BLaER1 treated with 17β-estradiol and CSF1 and Interleukin-3, amounts not matched to agents 10 nM and 100 nM (cell line): Measurements from ENCODE around the gene APBB2.

Experiments
- H3K27ac ChIP-seq, 11 experiments: shearing (Covaris generic); formaldehyde crosslinking; 2 replicates each; pipeline ENCODE4 v1.8.1; 2022
- H3K27me3 ChIP-seq, 11 experiments: shearing (Covaris generic); formaldehyde crosslinking; 2 replicates each; pipeline ENCODE4 v1.8.1; 2022
- H3K36me3 ChIP-seq, 11 experiments: shearing (Covaris generic); formaldehyde crosslinking; 2 replicates each; pipeline ENCODE4 v1.8.1; 2022
- H3K4me1 ChIP-seq, 10 experiments: shearing (Covaris generic); formaldehyde crosslinking; 2 replicates each; pipeline ENCODE4 v1.8.1; 2022
- H3K4me2 ChIP-seq, 11 experiments: shearing (Covaris generic); formaldehyde crosslinking; 2 replicates each; pipeline ENCODE4 v1.8.1; 2022
- H3K4me3 ChIP-seq, 10 experiments: shearing (Covaris generic); formaldehyde crosslinking; 2 replicates each; pipeline ENCODE4 v1.8.1; 2022
- H3K9ac ChIP-seq, 11 experiments: shearing (Covaris generic); formaldehyde crosslinking; 2 replicates each; pipeline ENCODE4 v1.8.1; 2022
- H3K9me3 ChIP-seq, 11 experiments: shearing (Covaris generic); formaldehyde crosslinking; replicated peaks in 1 of 11; 2 replicates each; pipeline ENCODE4 v1.8.1; 2022
- H4K20me1 ChIP-seq, 11 experiments: shearing (Covaris generic); formaldehyde crosslinking; 2 replicates each; pipeline ENCODE4 v1.8.1; 2022
- Cebpa-rat ChIP-seq, 11 experiments: shearing (Covaris generic); IDR thresholded peaks; 2 replicates each; pipeline ENCODE4 v1.8.1; 2022

The APBB2 gene

DNA sequence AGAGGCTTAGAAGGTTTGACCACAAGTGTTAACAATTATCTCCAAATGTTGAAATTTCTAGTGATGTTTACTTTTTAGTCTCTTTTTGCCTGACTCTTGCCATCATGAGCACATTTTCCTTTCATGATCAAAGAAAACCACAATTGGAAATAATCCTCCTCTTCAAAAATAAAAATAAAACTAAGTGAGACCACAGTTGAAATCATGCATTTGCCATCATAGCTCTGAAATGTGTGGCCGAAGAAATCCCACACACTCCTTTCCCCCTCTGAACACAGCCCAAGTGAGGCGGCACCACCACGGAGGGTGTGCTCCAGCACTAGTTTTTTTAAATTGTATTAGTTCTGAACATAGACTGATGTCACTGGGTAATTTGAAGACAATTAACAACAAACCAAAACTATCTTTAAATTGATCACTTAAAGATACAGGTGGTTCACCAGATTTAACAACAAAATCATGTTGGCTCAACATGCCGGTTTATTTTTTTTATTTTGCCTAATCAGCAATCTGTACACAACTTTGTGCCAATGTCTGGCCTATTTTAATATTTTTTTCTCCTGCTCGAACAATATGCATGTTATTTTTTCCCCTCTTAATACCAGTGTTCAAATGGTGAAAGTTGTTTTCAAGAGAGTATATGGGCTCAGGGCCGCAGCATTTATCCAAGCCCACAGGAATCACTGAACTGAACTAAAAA, 17.6 kb downstream of the APBB2 start:
- Histone ChIP-seq H4K20me1 (peaks cover 0 to 33% (median 7%) of the 10 kb centered on the region in 11 experiments; a peak in 10 of 22 replicates), H3K27me3 (no peaks in the 10 kb centered on the region), H3K36me3 (no peaks in the 10 kb centered on the region; a peak in 3 of 22 replicates), H3K4me1 (peaks cover 8 to 22% (median 18%) of the 10 kb centered on the region in 10 experiments; a peak in 19 of 20 replicates), H3K9me3 (peaks cover 6 to 30% (median 16%) of the 10 kb centered on the region in 11 experiments; a peak in 21 of 22 replicates), H3K9ac (peak overlapping the region in 2 of 11 experiments; percentile 2 to 23; a peak in 1 of 22 replicates), H3K4me2 (peak overlapping the region in 9 of 11 experiments; percentile 13 to 51 (median 45); a peak in 15 of 22 replicates), H3K27ac (peak overlapping the region in 1 of 11 experiments; percentile 12; a peak in 2 of 22 replicates), H3K4me3 (no peak overlapping the region)
- TF ChIP-seq Cebpa-rat (IDR thresholded peaks at IDR 0.05): no peak

- no peaks in the 10 kb centered on the region; a peak in 3 of 22 replicates for H3K36me3 ChIP-seq
- H3K4me3 ChIP-seq: no peak overlapping the region
- no peak for TF ChIP-seq Cebpa-rat (IDR thresholded peaks at IDR 0.05)
- H3K9me3 ChIP-seq: peaks cover 10 to 41% (median 22%) of the 10 kb centered on the region in 11 experiments; a peak in 21 of 22 replicates
- peaks cover 0 to 38% (median 4%) of the 10 kb centered on the region in 11 experiments; a peak in 8 of 22 replicates for H4K20me1 ChIP-seq
- no peak overlapping the region for H3K9ac ChIP-seq
- no peak overlapping the region for H3K4me2 ChIP-seq
- H3K4me1 ChIP-seq: peaks cover 0 to 25% (median 16%) of the 10 kb centered on the region in 10 experiments; a peak in 14 of 20 replicates
- no peak overlapping the region for H3K27ac ChIP-seq
- no peaks in the 10 kb centered on the region for H3K27me3 ChIP-seq
Measured at GRCh38 chr4:41192136-41192535, 22.2 kb downstream of the APBB2 start.

DNA sequence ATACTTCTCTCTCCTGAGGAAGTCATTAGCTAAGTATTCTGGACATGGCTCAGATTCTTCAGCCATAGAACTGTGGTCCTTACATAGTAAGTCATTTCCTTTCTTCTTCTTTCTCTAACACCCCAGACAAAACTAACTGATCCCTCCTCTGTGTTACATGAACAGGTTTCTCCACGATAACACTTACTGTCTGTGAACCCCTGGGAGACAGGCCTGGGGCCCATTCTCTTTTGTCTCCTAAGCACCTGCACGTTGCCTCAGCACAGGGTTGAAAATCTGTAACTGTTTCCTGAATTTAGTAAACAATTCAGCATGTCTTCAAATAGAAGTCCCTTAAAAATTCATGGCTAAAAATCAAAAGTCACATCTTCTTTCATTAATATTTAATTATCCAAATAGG, 24.7 kb downstream of the APBB2 start:
- peaks cover 14 to 27% (median 21%) of the 10 kb centered on the region in 11 experiments for H3K9me3 ChIP-seq
- peaks cover 0 to 14% (median 7%) of the 10 kb centered on the region in 10 experiments; a peak in 6 of 20 replicates for H3K4me1 ChIP-seq
- no peak for TF ChIP-seq Cebpa-rat (IDR thresholded peaks at IDR 0.05)
- no peak overlapping the region for H3K27ac ChIP-seq
- H3K4me2 ChIP-seq: peak overlapping the region in 5 of 11 experiments; percentile 2 to 33 (median 25); a peak in 5 of 22 replicates
- H4K20me1 ChIP-seq: peaks cover 0 to 46% (median 4%) of the 10 kb centered on the region in 11 experiments; a peak in 9 of 22 replicates
- H3K36me3 ChIP-seq: peaks cover 0 to 5% (median 2%) of the 10 kb centered on the region in 11 experiments; a peak in 6 of 22 replicates
- no peak overlapping the region for H3K9ac ChIP-seq
- no peak overlapping the region for H3K4me3 ChIP-seq
- H3K27me3 ChIP-seq: no peaks in the 10 kb centered on the region

DNA sequence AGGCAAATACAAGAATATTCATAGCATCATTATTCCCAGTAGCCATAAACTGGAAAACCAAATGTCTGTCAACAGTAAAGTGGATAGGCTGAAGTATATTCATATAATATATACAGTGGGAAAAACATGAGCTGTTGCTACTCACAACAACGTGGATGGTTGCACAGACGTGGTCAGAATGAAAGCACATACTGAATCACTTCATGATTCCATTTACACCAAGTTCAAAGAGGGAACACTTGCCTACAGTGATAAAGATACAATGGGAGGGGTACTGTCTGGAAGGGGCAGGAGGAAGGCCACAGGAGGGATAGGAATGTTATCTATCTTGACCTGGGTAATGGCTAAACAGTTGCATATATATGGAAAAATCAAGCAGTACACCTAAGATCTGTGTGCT, 25.3 kb downstream of the APBB2 start:
- Histone ChIP-seq H3K9ac (no peak overlapping the region), H4K20me1 (peaks cover 0 to 46% (median 4%) of the 10 kb centered on the region in 11 experiments; a peak in 9 of 22 replicates), H3K4me2 (peak overlapping the region in 4 of 11 experiments; percentile 2 to 33 (median 15); a peak in 4 of 22 replicates), H3K27ac (no peak overlapping the region), H3K36me3 (peaks cover 3 to 11% (median 7%) of the 10 kb centered on the region in 11 experiments; a peak in 8 of 22 replicates), H3K9me3 (peaks cover 20 to 33% (median 27%) of the 10 kb centered on the region in 11 experiments), H3K27me3 (no peaks in the 10 kb centered on the region), H3K4me3 (no peak overlapping the region), H3K4me1 (peaks cover 0 to 14% (median 7%) of the 10 kb centered on the region in 10 experiments; a peak in 6 of 20 replicates)
- no peak for TF ChIP-seq Cebpa-rat (IDR thresholded peaks at IDR 0.05)

DNA sequence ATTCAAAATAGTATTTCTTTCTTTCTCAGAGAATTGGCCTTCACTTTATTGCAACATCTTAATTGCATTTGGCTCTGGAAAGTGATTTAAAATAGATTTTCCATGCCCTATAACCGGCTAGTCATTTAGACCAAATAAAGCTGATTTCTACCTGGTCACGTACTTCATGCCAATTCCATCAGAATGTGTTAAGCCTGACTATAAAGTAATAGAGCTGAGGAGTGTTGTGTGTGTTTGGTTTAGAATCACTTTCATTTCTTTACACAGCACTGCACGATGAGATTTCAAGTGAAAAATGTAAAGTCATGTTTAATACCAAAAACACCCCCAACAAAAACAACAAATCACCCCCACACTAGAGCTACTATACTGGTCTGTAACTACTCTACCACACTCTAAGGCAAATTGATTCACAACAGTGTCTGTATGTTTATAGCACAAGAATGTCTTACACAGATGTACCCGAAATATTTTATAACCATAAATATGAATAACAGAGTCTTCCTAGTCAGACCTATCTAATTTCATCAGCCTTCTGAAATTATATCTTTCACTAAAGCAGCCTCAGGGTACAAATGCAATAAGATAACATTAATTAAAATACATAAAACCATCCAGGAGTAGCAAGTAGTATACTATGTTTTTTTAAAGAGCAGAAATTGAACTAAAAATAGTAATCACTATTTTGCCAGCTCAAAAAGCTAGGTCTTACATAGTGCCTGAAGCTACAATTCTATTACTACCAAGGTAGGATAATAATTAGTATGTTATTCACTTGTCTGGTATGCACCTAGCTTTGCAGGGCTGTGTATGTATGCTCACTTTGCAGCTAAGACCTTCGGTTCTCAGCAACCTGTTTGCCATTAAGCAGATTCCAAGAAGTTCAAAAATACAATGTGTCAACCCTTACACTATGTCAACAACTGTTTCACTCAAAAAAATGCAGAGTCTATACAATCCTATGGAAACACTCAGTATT, 28.4 kb downstream of the APBB2 start:
- no peak for TF ChIP-seq Cebpa-rat (IDR thresholded peaks at IDR 0.05)
- Histone ChIP-seq H4K20me1 (peaks cover 0 to 36% (median 4%) of the 10 kb centered on the region in 11 experiments; a peak in 8 of 22 replicates), H3K4me3 (no peak overlapping the region), H3K4me1 (peaks cover 0 to 14% (median 7%) of the 10 kb centered on the region in 10 experiments; a peak in 6 of 20 replicates), H3K9ac (no peak overlapping the region), H3K9me3 (peaks cover 24 to 44% (median 36%) of the 10 kb centered on the region in 11 experiments), H3K27ac (no peak overlapping the region), H3K27me3 (no peaks in the 10 kb centered on the region), H3K36me3 (peaks cover 4 to 15% (median 10%) of the 10 kb centered on the region in 11 experiments; a peak in 7 of 22 replicates), H3K4me2 (no peak overlapping the region)

- peaks cover 0 to 38% (median 0%) of the 10 kb centered on the region in 11 experiments; a peak in 5 of 22 replicates for H4K20me1 ChIP-seq
- no peak overlapping the region for H3K4me2 ChIP-seq
- H3K27me3 ChIP-seq: no peaks in the 10 kb centered on the region
- H3K4me3 ChIP-seq: no peak overlapping the region
- H3K4me1 ChIP-seq: peaks cover 0 to 4% (median 0%) of the 10 kb centered on the region in 10 experiments; a peak in 1 of 20 replicates
- H3K9me3 ChIP-seq: peaks cover 24 to 41% (median 35%) of the 10 kb centered on the region in 11 experiments
- no peak overlapping the region for H3K27ac ChIP-seq
- H3K9ac ChIP-seq: no peak overlapping the region
- H3K36me3 ChIP-seq: peaks cover 4 to 15% (median 10%) of the 10 kb centered on the region in 11 experiments; a peak in 7 of 22 replicates
- no peak for TF ChIP-seq Cebpa-rat (IDR thresholded peaks at IDR 0.05)
Measured at GRCh38 chr4:41184009-41184408, 30.3 kb downstream of the APBB2 start.

DNA sequence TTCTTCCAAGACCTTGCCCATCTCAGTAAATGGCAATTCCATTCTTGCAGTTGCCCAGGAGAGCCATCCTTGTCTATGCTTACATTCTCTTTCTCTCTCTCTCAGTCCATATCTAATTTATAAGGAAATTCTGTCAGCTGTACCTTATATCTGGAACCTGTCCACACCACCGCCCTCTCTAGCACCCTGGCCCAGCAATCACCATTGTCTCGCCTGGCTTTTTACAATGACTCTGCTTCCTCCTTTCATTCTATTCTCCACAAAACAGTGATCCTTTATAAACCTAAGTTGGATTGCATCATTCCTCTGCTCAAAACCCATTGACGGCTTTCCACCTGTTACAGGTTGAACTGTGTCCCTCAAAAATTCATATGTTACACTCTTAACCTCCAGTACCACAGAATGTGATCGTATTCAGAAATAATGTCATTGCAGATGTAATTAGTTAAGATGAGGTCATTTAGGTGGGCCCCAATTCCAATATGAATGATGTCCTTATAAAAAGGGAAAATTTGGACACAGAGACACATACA, 31.3 kb downstream of the APBB2 start:
- H3K4me2 ChIP-seq: no peak overlapping the region
- TF ChIP-seq Cebpa-rat (IDR thresholded peaks at IDR 0.05): no peak
- no peaks in the 10 kb centered on the region for H3K27me3 ChIP-seq
- H4K20me1 ChIP-seq: peaks cover 0 to 37% (median 0%) of the 10 kb centered on the region in 11 experiments; a peak in 4 of 22 replicates
- H3K36me3 ChIP-seq: peaks cover 4 to 15% (median 10%) of the 10 kb centered on the region in 11 experiments; a peak in 7 of 22 replicates
- H3K4me1 ChIP-seq: 0 out of 20 replicates have a peak, but pooled peaks cover 0 to 4% (median 0%) of the 10 kb centered on the region in 10 experiments
- no peak overlapping the region for H3K4me3 ChIP-seq
- no peak overlapping the region for H3K9ac ChIP-seq
- H3K9me3 ChIP-seq: peaks cover 24 to 41% (median 35%) of the 10 kb centered on the region in 11 experiments
- no peak overlapping the region for H3K27ac ChIP-seq

DNA sequence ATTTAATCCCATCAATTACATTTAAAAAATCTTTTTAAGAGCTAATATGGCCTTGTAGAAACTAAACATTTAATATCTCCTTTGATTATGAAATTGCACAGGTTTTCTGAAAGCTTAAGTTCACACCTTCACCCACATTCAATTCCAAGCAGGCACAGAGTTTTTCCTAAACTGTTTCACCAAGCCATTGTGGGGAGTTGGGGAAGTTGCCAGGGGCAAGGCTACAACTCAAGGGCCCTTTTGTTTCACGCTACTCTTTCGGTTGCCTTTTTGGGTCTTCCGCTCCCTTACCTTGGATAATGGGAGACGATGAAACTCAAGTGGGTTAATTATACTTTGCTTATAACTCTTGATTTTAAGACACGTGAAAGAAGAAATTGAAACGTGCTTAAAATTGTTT, 33.3 kb downstream of the APBB2 start:
- H3K4me1 ChIP-seq: 0 out of 20 replicates have a peak, but pooled peaks cover 0 to 4% (median 0%) of the 10 kb centered on the region in 10 experiments
- no peak overlapping the region for H3K27ac ChIP-seq
- peaks cover 24 to 41% (median 35%) of the 10 kb centered on the region in 11 experiments for H3K9me3 ChIP-seq
- H3K4me2 ChIP-seq: no peak overlapping the region
- no peak for TF ChIP-seq Cebpa-rat (IDR thresholded peaks at IDR 0.05)
- no peaks in the 10 kb centered on the region for H3K27me3 ChIP-seq
- peaks cover 4 to 15% (median 10%) of the 10 kb centered on the region in 11 experiments; a peak in 7 of 22 replicates for H3K36me3 ChIP-seq
- peaks cover 0 to 27% (median 0%) of the 10 kb centered on the region in 11 experiments; a peak in 3 of 22 replicates for H4K20me1 ChIP-seq
- no peak overlapping the region for H3K9ac ChIP-seq
- no peak overlapping the region for H3K4me3 ChIP-seq
